ENCODE results near the gene DISP3. TPM values are rescaled to one million over a fixed set of nuclear protein-coding genes. Genes with fewer than 3 reads are reported as not detected.

DISP3 gene
- total and polyA plus RNA-seq, 9 of the 15 experiments (the other 6 are each of a cell fraction or from before 2014, with no cell fraction given), result 0.03 to 0.19 (median 0.15) TPM; not detected in 5

DNA sequence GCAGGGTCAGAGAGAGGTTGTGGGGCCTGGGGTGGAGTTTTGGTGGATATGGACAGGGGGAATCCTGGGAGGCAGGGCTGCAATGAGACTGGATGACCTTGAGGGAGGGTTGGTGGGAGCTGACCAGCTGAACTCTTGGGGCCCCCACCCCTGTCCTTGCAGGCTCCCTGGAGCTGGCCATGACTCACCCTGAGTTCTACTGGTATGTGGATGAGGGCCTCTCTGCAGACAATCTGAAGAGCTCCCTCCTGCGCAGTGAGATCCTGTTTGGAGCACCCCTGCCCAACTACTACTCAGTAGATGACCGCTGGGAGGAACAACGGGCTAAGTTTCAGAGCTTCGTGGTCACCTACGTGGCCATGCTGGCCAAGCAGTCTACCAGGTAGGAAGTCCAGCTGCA is 23.6 kb downstream of the DISP3 start:
- WGBS (ENCODE audit: insufficient coverage, low coverage, missing lambda C conversion rate), result 5% methylated on average over 5 of the region's 5 CpGs
- H3K79me2 ChIP-seq (ENCODE audit: control insufficient read depth, insufficient read depth, low read length), result no peaks in the 10 kb centered on the region
- in situ Hi-C loops (cut with MboI), result no loop called here
- intact Hi-C loops (cut with micrococcal nuclease), result no loop called here
- no peak overlapping the region for H3K27ac ChIP-seq (ENCODE audit: extremely low read depth, low read depth, low read length)
- ChIA-PET POLR2A (interaction anchor here (1.1 kb wide), 1 partner anchor 8 kb away, joined by 3 read pairs; no protein-coding TSS in a partner anchor), CTCF (ENCODE audit: low intra/inter-chr PET ratio) (no interaction called here)
- no peak overlapping the region for H2AFZ ChIP-seq (ENCODE audit: low read depth, low read length)
- no peak overlapping the region for H3K9ac ChIP-seq (ENCODE audit: insufficient read depth in 1 of 2, low read depth in 2 of 2, low read length in 2 of 2)
- TF ChIP-seq SNIP1 (IDR thresholded peaks at IDR 0.05; ENCODE audit: low read depth) (no peak), NRF1 (conservative IDR thresholded peaks at IDR 0.05 in 1 of 2, IDR thresholded peaks at IDR 0.05 in 1 of 2) (peak; percentile 55 to 68; a peak in 2 of 4 replicates), HEY1 (CRISPR knock-in tag; IDR thresholded peaks at IDR 0.05; ENCODE audit: borderline replicate concordance) (no peak), ZBTB11 (CRISPR knock-in tag; IDR thresholded peaks at IDR 0.05) (no peak)
- TF ChIP-seq, protein P1, sequence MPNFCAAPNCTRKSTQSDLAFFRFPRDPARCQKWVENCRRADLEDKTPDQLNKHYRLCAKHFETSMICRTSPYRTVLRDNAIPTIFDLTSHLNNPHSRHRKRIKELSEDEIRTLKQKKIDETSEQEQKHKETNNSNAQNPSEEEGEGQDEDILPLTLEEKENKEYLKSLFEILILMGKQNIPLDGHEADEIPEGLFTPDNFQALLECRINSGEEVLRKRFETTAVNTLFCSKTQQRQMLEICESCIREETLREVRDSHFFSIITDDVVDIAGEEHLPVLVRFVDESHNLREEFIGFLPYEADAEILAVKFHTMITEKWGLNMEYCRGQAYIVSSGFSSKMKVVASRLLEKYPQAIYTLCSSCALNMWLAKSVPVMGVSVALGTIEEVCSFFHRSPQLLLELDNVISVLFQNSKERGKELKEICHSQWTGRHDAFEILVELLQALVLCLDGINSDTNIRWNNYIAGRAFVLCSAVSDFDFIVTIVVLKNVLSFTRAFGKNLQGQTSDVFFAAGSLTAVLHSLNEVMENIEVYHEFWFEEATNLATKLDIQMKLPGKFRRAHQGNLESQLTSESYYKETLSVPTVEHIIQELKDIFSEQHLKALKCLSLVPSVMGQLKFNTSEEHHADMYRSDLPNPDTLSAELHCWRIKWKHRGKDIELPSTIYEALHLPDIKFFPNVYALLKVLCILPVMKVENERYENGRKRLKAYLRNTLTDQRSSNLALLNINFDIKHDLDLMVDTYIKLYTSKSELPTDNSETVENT (CRISPR knock-in tag; IDR thresholded peaks at IDR 0.05), result no peak
- no peaks in the 10 kb centered on the region for H3K9me3 ChIP-seq (replicated peaks; ENCODE audit: control insufficient read depth, insufficient read depth, low read depth, low read length)
- DNase-seq (ENCODE audit: extremely low read depth in 1 of 4, low spot score in 3 of 4) (no peak), FAIRE-seq (no peak), ATAC-seq (no peak)
- H3K4me3 ChIP-seq, result no peak overlapping the region
- H4K20me1 ChIP-seq (replicated peaks; ENCODE audit: control insufficient read depth, insufficient read depth, low read length), result peaks cover 11% of the 10 kb centered on the region; the same call in 1 of the 2 replicates
- H3K27me3 ChIP-seq (ENCODE audit: control insufficient read depth in 2 of 2, insufficient read depth in 2 of 2, low read length in 2 of 2), result peaks cover 30 to 39% of the 10 kb centered on the region in 2 experiments; a peak in 4 of 5 replicates
- H3K4me1 ChIP-seq (replicated peaks in 1 of 2; ENCODE audit: control insufficient read depth in 2 of 2, insufficient read depth in 2 of 2, low read length in 2 of 2), result peaks cover 0 to 10% of the 10 kb centered on the region in 2 experiments; a peak in 2 of 5 replicates
- H3K36me3 ChIP-seq (ENCODE audit: control insufficient read depth, insufficient read depth, low read length), result no peaks in the 10 kb centered on the region
- H3K4me2 ChIP-seq (ENCODE audit: insufficient read depth, low read length), result no peak overlapping the region
- BruUV-seq (replicated peaks), result no TSS peak
- peaks cover 4% of the 10 kb centered on the region for H3K9me1 ChIP-seq (ENCODE audit: control insufficient read depth, insufficient read depth, low read length)
